Measurements from ENCODE around the gene HECTD1. TPM values are rescaled to one million over a fixed set of nuclear protein-coding genes. Genes with fewer than 3 reads are reported as not detected.

HECTD1 gene
- total RNA-seq, 1 donor from 2014 or later: 137 TPM

DNA sequence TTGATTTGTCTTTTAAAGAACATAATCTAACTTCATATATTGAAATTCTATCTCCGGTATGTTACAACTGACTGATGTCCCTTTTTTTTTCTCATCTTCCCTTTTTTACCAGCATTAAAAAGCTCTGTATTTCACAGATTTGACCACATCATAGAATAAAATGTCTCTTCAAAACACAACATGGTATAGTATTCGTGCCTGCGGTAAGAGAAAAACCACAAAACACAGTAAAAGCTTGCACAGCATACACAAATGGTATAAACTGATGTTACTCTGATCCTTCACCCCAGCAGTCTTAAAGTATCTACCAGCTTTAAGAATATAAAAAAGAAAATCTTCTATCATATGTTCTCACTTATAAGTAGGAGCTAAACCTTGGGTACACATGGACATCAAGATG lies 83.4 kb downstream of the HECTD1 start:
- H3K4me1 ChIP-seq: no peaks in the 10 kb centered on the region
- H3K4me3 ChIP-seq: no peak overlapping the region
- intact Hi-C loops (cut with micrococcal nuclease): no loop called here
- H3K36me3 ChIP-seq: peaks cover 91% of the 10 kb centered on the region
- no peak overlapping the region for H3K27ac ChIP-seq (replicated peaks)
- no peak for DNase-seq
- no peaks in the 10 kb centered on the region for H3K27me3 ChIP-seq (ENCODE audit: low read depth)
- no peaks in the 10 kb centered on the region for H3K9me3 ChIP-seq (replicated peaks)
- TF ChIP-seq CTCF (IDR thresholded peaks at IDR 0.05; ENCODE audit: borderline replicate concordance): no peak

- no peak for TF ChIP-seq CTCF (IDR thresholded peaks at IDR 0.05; ENCODE audit: borderline replicate concordance)
- Histone ChIP-seq H3K4me3 (no peak overlapping the region), H3K9me3 (replicated peaks) (no peaks in the 10 kb centered on the region), H3K27ac (replicated peaks) (no peak overlapping the region), H3K27me3 (ENCODE audit: low read depth) (no peaks in the 10 kb centered on the region), H3K4me1 (no peaks in the 10 kb centered on the region), H3K36me3 (peaks cover 91% of the 10 kb centered on the region)
- DNase-seq: no peak
- intact Hi-C loops (cut with micrococcal nuclease): no loop called here
Measured at GRCh38 chr14:31122921-31123320, 84.7 kb downstream of the HECTD1 start.

DNA sequence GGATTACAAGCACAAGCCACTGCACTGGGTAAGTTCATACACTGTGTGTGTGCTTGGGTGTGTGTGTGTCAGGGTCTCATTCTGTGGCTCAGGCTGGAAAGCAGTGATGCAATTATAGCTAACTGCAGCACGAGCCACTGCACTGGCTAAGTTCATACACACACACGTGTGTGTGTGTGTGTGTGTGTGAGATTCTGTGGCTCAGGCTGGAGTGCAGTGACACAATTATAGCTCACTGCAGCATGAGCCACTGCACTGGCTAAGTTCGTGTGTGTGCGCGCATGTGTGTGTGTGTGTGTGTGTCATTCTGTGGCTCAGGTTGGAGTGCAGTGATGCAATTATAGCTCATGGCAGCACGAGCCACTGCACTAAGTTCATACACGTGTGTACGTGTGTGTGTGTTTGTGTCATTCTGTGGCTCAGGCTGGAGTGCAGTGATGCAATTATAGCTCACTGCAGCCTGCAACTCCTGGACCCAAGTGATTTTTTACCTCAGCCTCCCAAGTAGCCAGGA lies 85.4 kb downstream of the HECTD1 start:
- intact Hi-C loops (cut with micrococcal nuclease): no loop called here

DNA sequence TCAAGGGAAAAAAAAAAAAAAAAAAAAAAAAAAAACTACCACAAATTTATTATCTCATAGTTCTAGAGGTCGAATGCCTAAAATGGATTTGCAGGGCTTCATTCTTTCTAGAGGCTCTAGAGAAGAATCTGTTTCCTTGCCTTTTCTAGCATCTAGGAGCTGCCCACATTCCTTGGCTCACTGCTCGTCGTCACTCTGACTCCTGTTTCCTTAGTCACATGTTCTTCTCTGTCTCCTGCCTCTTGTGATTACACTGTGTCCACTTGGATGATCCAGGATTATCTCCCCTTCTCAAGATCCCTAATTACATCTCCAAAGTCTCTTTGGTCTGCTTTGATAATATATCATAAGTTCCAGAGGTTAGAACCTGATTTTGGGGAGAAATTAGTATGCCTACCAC lies 88.7 kb downstream of the HECTD1 start:
- Histone ChIP-seq H3K4me1 (no peaks in the 10 kb centered on the region), H3K27ac (replicated peaks) (no peak overlapping the region), H3K36me3 (peaks cover 100% of the 10 kb centered on the region), H3K27me3 (ENCODE audit: low read depth) (no peaks in the 10 kb centered on the region), H3K9me3 (replicated peaks) (no peaks in the 10 kb centered on the region), H3K4me3 (no peak overlapping the region)
- no peak for TF ChIP-seq CTCF (IDR thresholded peaks at IDR 0.05; ENCODE audit: borderline replicate concordance)
- no peak for DNase-seq
- intact Hi-C loops (cut with micrococcal nuclease): no loop called here

More for the DNA sequence above, 85.4 kb downstream of the HECTD1 start:
- no peak overlapping the region for H3K4me3 ChIP-seq
- peaks cover 91% of the 10 kb centered on the region for H3K36me3 ChIP-seq
- no peaks in the 10 kb centered on the region for H3K27me3 ChIP-seq (ENCODE audit: low read depth)
- no peak for TF ChIP-seq CTCF (IDR thresholded peaks at IDR 0.05; ENCODE audit: borderline replicate concordance)
- DNase-seq: no peak
- no peaks in the 10 kb centered on the region for H3K9me3 ChIP-seq (replicated peaks)
- H3K4me1 ChIP-seq: no peaks in the 10 kb centered on the region
- H3K27ac ChIP-seq (replicated peaks): no peak overlapping the region

DNA sequence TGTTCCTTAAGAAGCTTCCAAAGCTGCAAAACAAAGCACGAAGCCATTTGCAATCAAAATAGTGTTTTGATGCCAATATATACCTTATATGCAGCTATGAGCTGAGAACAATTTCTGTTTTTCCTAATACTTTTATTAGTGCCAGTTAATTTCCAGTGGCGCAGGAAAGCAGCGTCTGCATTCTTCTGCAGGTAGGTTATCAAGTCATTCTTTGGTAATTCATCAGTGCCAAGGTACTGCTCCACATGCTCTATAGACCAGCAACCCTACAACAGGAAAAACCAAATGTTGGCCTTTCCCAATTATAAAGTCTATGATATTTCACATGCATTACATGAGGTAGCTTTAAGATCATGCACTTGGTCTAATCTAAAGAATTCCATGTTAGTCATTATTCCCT lies 93.8 kb downstream of the HECTD1 start:
- H3K27me3 ChIP-seq (ENCODE audit: low read depth): no peaks in the 10 kb centered on the region
- no peak for TF ChIP-seq CTCF (IDR thresholded peaks at IDR 0.05; ENCODE audit: borderline replicate concordance)
- no peaks in the 10 kb centered on the region for H3K4me1 ChIP-seq
- H3K4me3 ChIP-seq: no peak overlapping the region
- H3K27ac ChIP-seq (replicated peaks): no peak overlapping the region
- intact Hi-C loops (cut with micrococcal nuclease): no loop called here
- H3K9me3 ChIP-seq (replicated peaks): no peaks in the 10 kb centered on the region
- peaks cover 100% of the 10 kb centered on the region for H3K36me3 ChIP-seq
- no peak for DNase-seq
